Peyer's patch (tissue), 4 donors: ENCODE results near the gene L3MBTL4.

Source experiments
- CTCF ChIP-seq, 6 experiments: fragments of 450-650 bp in 4 of 6; fragments of 200-600 bp in 2 of 6; sonication (generic) in 1 of 6; IDR thresholded peaks; one replicate each; pipeline ENCODE4 v1.5.1; 2017 to 2019; ENCODE audit warnings: antibody characterized with exemption in 6 of 6, mild to moderate bottlenecking in 3 of 6, moderate library complexity in 1 of 6
- POLR2A ChIP-seq, 2 donors: fragments of 450-650 bp; IDR thresholded peaks; one replicate each; pipeline ENCODE4 v1.5.1; 2017; ENCODE audit warnings: antibody characterized with exemption in 2 of 2, mild to moderate bottlenecking in 2 of 2, moderate library complexity in 2 of 2

GRCh38 chr18:6220129-6220528 is 194.6 kb downstream of the L3MBTL4 start:
- no peak for TF ChIP-seq POLR2A (IDR thresholded peaks at IDR 0.05)
- TF ChIP-seq CTCF (IDR thresholded peaks at IDR 0.05), result no peak
